GM10266 (cell line): ENCODE results near the gene ERGIC1.
"Not testable (repeated sequence)": the region's sequence is repeated elsewhere in the genome, so short reads cannot be mapped to it uniquely, and the experiment has no call there.

ENCODE experiments used
- DNase-seq: peaks from one replicate; pipeline ENCODE4 v3.0.0; 2012; ENCODE audit errors: extremely low spot score
- CTCF ChIP-seq: IDR thresholded peaks from 2 replicates; pipeline ENCODE4 v1.5.1; 2012; ENCODE audit warnings: mild to moderate bottlenecking, low read depth; ENCODE audit not compliant: control insufficient read depth, insufficient read depth; ENCODE audit errors: missing control alignments

ERGIC1 gene

GRCh38 chr5:172833686-172834414, at the start of gene ERGIC1:
TSS of gene ERGIC1 (plus strand) at chr5:172834251. CDS start at chr5:172834414, 163 bp downstream.
- peak; percentile 92 for DNase-seq
- TF ChIP-seq CTCF, result no peak

GRCh38 chr5:172785429-172786088, 48.5 kb upstream of the ERGIC1 start:
- DNase-seq, result no peak
- TF ChIP-seq CTCF, result no peak

- no peak for DNase-seq
These were observed 47.2 kb upstream of the ERGIC1 start for GRCh38 chr5:172786736-172787462.

GRCh38 chr5:172787538-172787937, 46.5 kb upstream of the ERGIC1 start:
- not testable (repeated sequence) for DNase-seq

More at GRCh38 chr5:172786736-172787462, 47.2 kb upstream of the ERGIC1 start:
- no peak for TF ChIP-seq CTCF

- no peak for TF ChIP-seq CTCF
- no peak for DNase-seq
These were observed 45.0 kb upstream of the ERGIC1 start for GRCh38 chr5:172788771-172789686.

GRCh38 chr5:172789687-172790495, 44.2 kb upstream of the ERGIC1 start:
- TF ChIP-seq CTCF, result no peak
- no peak for DNase-seq
